ENCODE results near the gene MAP2K4.

GRCh38 chr17:11986179-11986941 is 34.3 kb upstream of the MAP2K4 start:
- TF ChIP-seq POLR2A (IDR thresholded peaks at IDR 0.05), result no peak
- no peak for TF ChIP-seq CTCF (IDR thresholded peaks at IDR 0.05)

Measured in sigmoid colon (tissue), 3 donors.